B cell (primary cell): ENCODE results near the gene ITGB2.

Source experiments
- CTCF ChIP-seq: fragments of 200-600 bp; IDR thresholded peaks from one replicate; pipeline ENCODE4 v1.8.0; 2022; ENCODE audit warnings: antibody characterized with exemption, mild to moderate bottlenecking
- EZH2 ChIP-seq: IDR thresholded peaks from 2 replicates; pipeline ENCODE4 v1.6.1; 2012; ENCODE audit warnings: borderline replicate concordance, low read depth, mild to moderate bottlenecking, moderate library complexity, low read length; ENCODE audit not compliant: insufficient read depth, poor library complexity, severe bottlenecking

- TF ChIP-seq CTCF (no peak), EZH2 (no peak)
Observed at GRCh38 chr21:44934797-44935532, 14.3 kb upstream of the ITGB2 start.
